GM12878 (cell line): ENCODE measurements around the gene TCL1B. TPM values are rescaled to one million over a fixed set of nuclear protein-coding genes. Genes with fewer than 3 reads are reported as not detected.

ENCODE experiments used
- ATAC-seq: fragments of 200-7000 bp; cut with Tn5 transposase; 3 replicates; pipeline ENCODE4 v1.9.1; 2020; ENCODE audit warnings: mild to moderate bottlenecking, moderate library complexity
- BruUV-seq: library from RNA; stranded (reverse); fragments of 400-500 nt; replicated peaks from 2 replicates; lab custom pipeline; 2021; lab: Mats Ljungman, UMichigan
- CTCF ChIA-PET: fragments of 300-600 bp; sonication (Branson Sonifier 250); formaldehyde crosslinking; extraction: SDS; loops from one replicate; lab custom pipeline; 2021; ENCODE audit warnings: inconsistent platforms; lab: Yijun Ruan, JAX
- POLR2A ChIA-PET: fragments of 350-600 bp; formaldehyde crosslinking; extraction: SDS; loops from one replicate; lab custom pipeline; 2021; ENCODE audit warnings: inconsistent platforms; lab: Charles Lee
- RAD21 ChIA-PET: fragments of 300-600 bp; sonication (Branson Sonifier 250); formaldehyde crosslinking; loops from one replicate; lab custom pipeline; 2023; ENCODE audit warnings: antibody characterized with exemption; ENCODE audit not compliant: unreplicated experiment; lab: Charles Lee
- SMC1A ChIA-PET: fragments of 300-600 bp; sonication (Branson Sonifier 250); formaldehyde crosslinking; loops from one replicate; lab custom pipeline; 2023; ENCODE audit not compliant: unreplicated experiment, uncharacterized antibody; lab: Charles Lee
- DNase-seq: peaks from one replicate; pipeline ENCODE4 v3.0.0-alpha.2; 2011; ENCODE audit warnings: low read depth, low spot score
- FAIRE-seq: peaks from 3 replicates; lab custom pipeline; 2011; peaks lifted over from hg19 to GRCh38; lab: Jason Lieb, UNC
- H2AFZ ChIP-seq: 2 replicates; pipeline ENCODE4 v1.6.0; 2011; ENCODE audit warnings: low read depth, low read length, control low read depth; ENCODE audit not compliant: control insufficient read depth
- H3K27ac ChIP-seq: 2 replicates; pipeline ENCODE4 v1.5.1; 2011; ENCODE audit warnings: control low read depth; ENCODE audit not compliant: control insufficient read depth, insufficient read depth
- H3K27me3 ChIP-seq, 2 experiments: replicated peaks in 1 of 2; 2 replicates each; pipeline versions ENCODE4 v1.6.0 to v1.6.1; 2011; ENCODE audit warnings: low read length in 1 of 2; ENCODE audit not compliant: control insufficient read depth in 2 of 2, insufficient read depth in 2 of 2
- H3K36me3 ChIP-seq, 2 experiments: 2 replicates each; pipeline ENCODE4 v1.5.1; 2011; ENCODE audit warnings: low read length in 1 of 2; ENCODE audit not compliant: control insufficient read depth in 2 of 2, insufficient read depth in 2 of 2
- H3K4me1 ChIP-seq: 2 replicates; pipeline ENCODE4 v1.6.1; 2011; ENCODE audit warnings: mild to moderate bottlenecking, low read length, moderate library complexity, mixed read lengths; ENCODE audit not compliant: control insufficient read depth, insufficient read depth
- H3K4me2 ChIP-seq: 2 replicates; pipeline ENCODE4 v1.6.0; 2011; ENCODE audit warnings: control low read depth; ENCODE audit not compliant: control insufficient read depth, insufficient read depth
- H3K4me3 ChIP-seq: fragments of 200-600 bp; sonication (generic); 2 replicates; pipeline ENCODE4 v1.5.1; 2016
- H3K79me2 ChIP-seq: 2 replicates; pipeline ENCODE4 v1.6.0; 2011; ENCODE audit warnings: low read length; ENCODE audit not compliant: control insufficient read depth, insufficient read depth
- H3K9ac ChIP-seq: 2 replicates; pipeline ENCODE4 v1.8.0; 2011; ENCODE audit warnings: low read length, control low read depth, mixed read lengths; ENCODE audit not compliant: control insufficient read depth, insufficient read depth
- H3K9me3 ChIP-seq: replicated peaks from 3 replicates; pipeline ENCODE4 v1.5.1; 2011; ENCODE audit warnings: mild to moderate bottlenecking, low read length; ENCODE audit not compliant: control insufficient read depth, insufficient read depth
- H4K20me1 ChIP-seq: 2 replicates; pipeline ENCODE4 v1.6.0; 2011; ENCODE audit not compliant: control insufficient read depth, insufficient read depth
- ATF3 ChIP-seq: IDR thresholded peaks from 2 replicates; pipeline ENCODE4 v1.6.1; 2011; ENCODE audit warnings: low read depth, mild to moderate bottlenecking, low read length, moderate library complexity, borderline replicate concordance; ENCODE audit errors: extremely low read depth
- EED ChIP-seq: sonication (generic); IDR thresholded peaks from 2 replicates; pipeline ENCODE4 v1.6.1; 2016; ENCODE audit warnings: antibody characterized with exemption, low read depth
- EZH2 ChIP-seq: IDR thresholded peaks from 2 replicates; pipeline ENCODE4 v1.6.1; 2012; ENCODE audit warnings: low read depth, mild to moderate bottlenecking, control low read depth, inconsistent platforms, low read length, borderline replicate concordance; ENCODE audit not compliant: control insufficient read depth
- NR2C1 ChIP-seq: fragments of 450-650 bp; IDR thresholded peaks from 2 replicates; pipeline ENCODE4 v1.6.1; 2017; ENCODE audit warnings: antibody characterized with exemption, mild to moderate bottlenecking, moderate library complexity
- SKIL ChIP-seq: fragments of 450-650 bp; IDR thresholded peaks from 2 replicates; pipeline ENCODE4 v1.6.1; 2017; ENCODE audit warnings: mild to moderate bottlenecking, low read depth, inconsistent platforms; ENCODE audit not compliant: poor library complexity, severe bottlenecking
- TCF12 ChIP-seq: IDR thresholded peaks from 2 replicates; pipeline ENCODE4 v1.6.1; 2011; ENCODE audit warnings: low read depth, mild to moderate bottlenecking, low read length
- WGBS: methylation state at CpG from one replicate; pipeline ENCODE4 v1.1.6; 2016; ENCODE audit warnings: low lambda C conversion rate; ENCODE audit not compliant: insufficient replicate concordance, insufficient coverage; ENCODE audit errors: missing lambda C conversion rate; 5-methylcytosine and 5-hydroxymethylcytosine counted together
- in situ Hi-C: fragments of 300-500 bp; cut with MboI; formaldehyde crosslinking; loops from 9 replicates; pipeline ENCODE4 v1.14.3; 2018; ENCODE audit warnings: mixed read lengths
- intact Hi-C: fragments of 100-400 bp; cut with micrococcal nuclease; formaldehyde crosslinking; loops from one replicate; pipeline ENCODE4 v1.14.2; 2022; ENCODE audit not compliant: unreplicated experiment
- polyA plus RNA-seq, 11 experiments: library from polyadenylated mRNA; depleted of rRNA in 4 of 11; unstranded in 6 of 11; stranded (reverse) in 5 of 11; fragments of >200 nt; fragmentation: Nextera tagmentation in 4 of 11; fragmentation: Illumina TruSeq in 1 of 11; extraction: Ambion mirVana in 4 of 11; extraction: Trizol in 1 of 11; gene quantifications; 1 replicate in 1 of 11; 2 replicates in 10 of 11; pipeline versions ENCODE4 v1.2.1 to v1.2.3, GENCODE V29; 2011 to 2016; ENCODE audit warnings: inconsistent platforms in 2 of 11, missing spikeins in 2 of 11, low read depth in 1 of 11
- total RNA-seq, 4 experiments: library from RNA; depleted of rRNA in 3 of 4; stranded (reverse); fragments of >200 nt in 3 of 4; fragmentation: Illumina TruSeq in 1 of 4; extraction: Trizol in 1 of 4; gene quantifications; 2 replicates each; pipeline versions ENCODE4 v1.2.1 to v1.2.3, GENCODE V29; 2013 to 2021
- TF ChIP-seq, protein P1 (sequence below): fragments of 450-650 bp; IDR thresholded peaks from 2 replicates; pipeline ENCODE4 v1.6.1; 2017; ENCODE audit warnings: borderline replicate concordance
- TF ChIP-seq, protein P2 (sequence below): fragments of 450-650 bp; IDR thresholded peaks from 2 replicates; pipeline ENCODE4 v1.6.1; 2017; ENCODE audit warnings: antibody characterized with exemption, mild to moderate bottlenecking, moderate library complexity

TCL1B gene
- total and polyA plus RNA-seq, 10 of the 15 experiments (the other 5 are each of a cell fraction or from before 2014, with no cell fraction given) = 0.10 to 0.18 (median 0.13) TPM; not detected in 6

DNA sequence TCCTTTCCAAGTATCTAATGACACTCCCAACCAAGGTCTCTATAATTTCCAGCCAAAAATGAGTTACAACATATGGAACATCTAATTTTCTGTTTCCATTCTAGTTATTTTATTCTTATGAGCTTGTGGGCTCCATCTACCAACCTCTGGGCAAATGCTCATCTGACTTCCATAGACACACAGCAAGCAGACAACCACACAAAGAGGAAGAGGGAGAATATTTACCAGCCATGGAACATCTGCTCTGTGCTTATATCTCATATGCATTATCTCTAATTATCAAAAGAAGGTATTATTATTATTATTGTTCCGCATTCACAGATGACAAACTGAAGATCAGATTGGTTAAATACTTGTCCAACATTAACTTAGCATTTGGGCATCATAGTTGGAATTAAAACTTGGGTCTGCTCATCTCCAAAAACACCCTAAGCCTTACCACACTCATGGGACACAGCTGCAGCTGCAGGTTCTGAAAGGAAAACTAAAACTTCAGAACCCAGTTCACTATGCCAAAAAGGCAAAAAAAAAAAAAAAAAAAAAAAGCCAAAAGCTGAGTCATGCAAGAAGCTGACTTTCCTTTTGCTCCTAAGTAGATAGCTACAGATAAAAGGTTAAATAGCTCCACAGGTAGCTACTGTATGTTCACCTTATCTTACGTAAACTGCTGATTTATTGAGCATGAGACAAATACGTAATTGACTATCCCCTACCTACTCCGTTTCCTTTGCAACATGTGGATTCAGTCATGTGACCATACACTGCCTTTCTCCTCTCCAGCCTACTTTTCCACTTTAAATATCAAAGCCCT is 23.6 kb upstream of the TCL1B start (continued):
- TF ChIP-seq SKIL = no peak
- peak; percentile 30; the same call in 1 of the 2 replicates for TF ChIP-seq ATF3
- 0 out of 2 replicates have a peak, but pooled peaks have one; percentile 14 for TF ChIP-seq EED

GRCh38 chr14:95663226-95663797 is 22.9 kb upstream of the TCL1B start:
- Histone ChIP-seq H4K20me1 (no peaks in the 10 kb centered on the region), H3K4me2 (peak overlapping the region; percentile 67), H3K9ac (peak overlapping the region; percentile 52), H3K36me3 (no peaks in the 10 kb centered on the region), H3K4me1 (peaks cover 61% of the 10 kb centered on the region), H3K4me3 (peak overlapping the region; percentile 64), H3K27me3 (no peaks in the 10 kb centered on the region; a peak in 1 of 4 replicates), H2AFZ (peak overlapping the region; percentile 42), H3K9me3 (no peaks in the 10 kb centered on the region), H3K79me2 (no peaks in the 10 kb centered on the region), H3K27ac (peak overlapping the region; percentile 82)
- ChIA-PET SMC1A (interaction anchor here (0.6 to 7.1 kb wide), 12 partner anchors 9 to 136 kb away, joined by 3 to 78 read pairs (median 4); no protein-coding TSS in a partner anchor), POLR2A (interaction anchor here (0.6 to 1.3 kb wide), 5 partner anchors 15 to 1674 kb away, joined by 4 to 8 read pairs (median 5); no protein-coding TSS in a partner anchor), RAD21 (interaction anchor here (0.6 to 4.3 kb wide), 10 partner anchors 9 to 169 kb away, joined by 3 to 44 read pairs (median 3); no protein-coding TSS in a partner anchor), CTCF (interaction anchor here (1.3 to 7.4 kb wide), 8 partner anchors 7 to 101 kb away, joined by 4 to 98 read pairs (median 8); no protein-coding TSS in a partner anchor)
- peak; percentile 49 for DNase-seq
- intact Hi-C loops = loop anchor here (5.0 kb wide), 1 partner anchor 64 kb away; no protein-coding TSS in a partner anchor
- 3% methylated on average over 5 of the region's 5 CpGs for WGBS
- no peak for FAIRE-seq
- ATAC-seq = peak; percentile 55
- in situ Hi-C loops = loop anchor here (25.0 kb wide), 1 partner anchor 1701 kb away; no protein-coding TSS in a partner anchor
- BruUV-seq = no TSS peak
- TF ChIP-seq NR2C1 (no peak), EZH2 (no peak), TCF12 (peak; percentile 68)
- TF ChIP-seq, protein P1, sequence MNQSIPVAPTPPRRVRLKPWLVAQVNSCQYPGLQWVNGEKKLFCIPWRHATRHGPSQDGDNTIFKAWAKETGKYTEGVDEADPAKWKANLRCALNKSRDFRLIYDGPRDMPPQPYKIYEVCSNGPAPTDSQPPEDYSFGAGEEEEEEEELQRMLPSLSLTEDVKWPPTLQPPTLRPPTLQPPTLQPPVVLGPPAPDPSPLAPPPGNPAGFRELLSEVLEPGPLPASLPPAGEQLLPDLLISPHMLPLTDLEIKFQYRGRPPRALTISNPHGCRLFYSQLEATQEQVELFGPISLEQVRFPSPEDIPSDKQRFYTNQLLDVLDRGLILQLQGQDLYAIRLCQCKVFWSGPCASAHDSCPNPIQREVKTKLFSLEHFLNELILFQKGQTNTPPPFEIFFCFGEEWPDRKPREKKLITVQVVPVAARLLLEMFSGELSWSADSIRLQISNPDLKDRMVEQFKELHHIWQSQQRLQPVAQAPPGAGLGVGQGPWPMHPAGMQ = no peak
- TF ChIP-seq, protein P2, sequence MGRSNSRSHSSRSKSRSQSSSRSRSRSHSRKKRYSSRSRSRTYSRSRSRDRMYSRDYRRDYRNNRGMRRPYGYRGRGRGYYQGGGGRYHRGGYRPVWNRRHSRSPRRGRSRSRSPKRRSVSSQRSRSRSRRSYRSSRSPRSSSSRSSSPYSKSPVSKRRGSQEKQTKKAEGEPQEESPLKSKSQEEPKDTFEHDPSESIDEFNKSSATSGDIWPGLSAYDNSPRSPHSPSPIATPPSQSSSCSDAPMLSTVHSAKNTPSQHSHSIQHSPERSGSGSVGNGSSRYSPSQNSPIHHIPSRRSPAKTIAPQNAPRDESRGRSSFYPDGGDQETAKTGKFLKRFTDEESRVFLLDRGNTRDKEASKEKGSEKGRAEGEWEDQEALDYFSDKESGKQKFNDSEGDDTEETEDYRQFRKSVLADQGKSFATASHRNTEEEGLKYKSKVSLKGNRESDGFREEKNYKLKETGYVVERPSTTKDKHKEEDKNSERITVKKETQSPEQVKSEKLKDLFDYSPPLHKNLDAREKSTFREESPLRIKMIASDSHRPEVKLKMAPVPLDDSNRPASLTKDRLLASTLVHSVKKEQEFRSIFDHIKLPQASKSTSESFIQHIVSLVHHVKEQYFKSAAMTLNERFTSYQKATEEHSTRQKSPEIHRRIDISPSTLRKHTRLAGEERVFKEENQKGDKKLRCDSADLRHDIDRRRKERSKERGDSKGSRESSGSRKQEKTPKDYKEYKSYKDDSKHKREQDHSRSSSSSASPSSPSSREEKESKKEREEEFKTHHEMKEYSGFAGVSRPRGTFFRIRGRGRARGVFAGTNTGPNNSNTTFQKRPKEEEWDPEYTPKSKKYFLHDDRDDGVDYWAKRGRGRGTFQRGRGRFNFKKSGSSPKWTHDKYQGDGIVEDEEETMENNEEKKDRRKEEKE = no peak
